Measurements from ENCODE around the gene SLC35G2.
A peak's percentile ranks its signal among the peaks of the same experiment; 100 is the strongest.
"Not testable (repeated sequence)": the region's sequence is repeated elsewhere in the genome, so short reads cannot be mapped to it uniquely, and the experiment has no call there.

Gene SLC35G2

DNA sequence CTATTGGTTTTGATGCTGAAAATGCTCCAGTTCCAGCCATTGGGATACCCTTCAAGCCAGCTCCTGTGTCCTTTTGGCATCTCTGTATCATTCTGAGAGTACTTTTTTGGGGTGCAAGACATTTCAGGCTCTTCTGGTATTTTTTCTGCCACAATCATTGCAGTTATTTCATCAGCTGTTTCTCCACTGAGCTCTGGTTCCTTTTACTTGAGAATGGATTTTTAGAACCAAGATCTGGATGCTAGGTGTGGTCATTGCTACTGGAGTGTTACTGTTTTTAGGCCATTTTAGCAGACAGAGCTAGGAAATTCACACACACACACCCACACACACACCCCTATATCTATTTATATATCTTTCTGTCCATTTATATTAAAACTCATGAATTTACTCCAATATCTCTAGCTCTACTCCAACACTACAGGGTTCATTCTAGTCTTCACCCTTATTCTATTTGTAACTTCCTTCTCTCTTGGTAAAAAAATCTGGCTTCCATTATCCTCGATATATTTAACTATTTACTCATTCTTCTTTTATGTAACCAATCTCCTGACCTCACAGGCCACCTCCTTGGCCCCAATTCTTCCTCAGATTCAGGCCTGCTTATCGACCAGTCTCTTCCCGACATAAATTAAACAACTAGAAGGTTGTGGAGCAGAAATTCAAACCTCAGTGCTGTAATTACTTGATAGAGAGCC lies 17.0 kb downstream of the SLC35G2 start:
- no peak for DNase-seq

GRCh38 chr3:136836511-136837156 lies 17.7 kb downstream of the SLC35G2 start:
- no peak for DNase-seq

DNA sequence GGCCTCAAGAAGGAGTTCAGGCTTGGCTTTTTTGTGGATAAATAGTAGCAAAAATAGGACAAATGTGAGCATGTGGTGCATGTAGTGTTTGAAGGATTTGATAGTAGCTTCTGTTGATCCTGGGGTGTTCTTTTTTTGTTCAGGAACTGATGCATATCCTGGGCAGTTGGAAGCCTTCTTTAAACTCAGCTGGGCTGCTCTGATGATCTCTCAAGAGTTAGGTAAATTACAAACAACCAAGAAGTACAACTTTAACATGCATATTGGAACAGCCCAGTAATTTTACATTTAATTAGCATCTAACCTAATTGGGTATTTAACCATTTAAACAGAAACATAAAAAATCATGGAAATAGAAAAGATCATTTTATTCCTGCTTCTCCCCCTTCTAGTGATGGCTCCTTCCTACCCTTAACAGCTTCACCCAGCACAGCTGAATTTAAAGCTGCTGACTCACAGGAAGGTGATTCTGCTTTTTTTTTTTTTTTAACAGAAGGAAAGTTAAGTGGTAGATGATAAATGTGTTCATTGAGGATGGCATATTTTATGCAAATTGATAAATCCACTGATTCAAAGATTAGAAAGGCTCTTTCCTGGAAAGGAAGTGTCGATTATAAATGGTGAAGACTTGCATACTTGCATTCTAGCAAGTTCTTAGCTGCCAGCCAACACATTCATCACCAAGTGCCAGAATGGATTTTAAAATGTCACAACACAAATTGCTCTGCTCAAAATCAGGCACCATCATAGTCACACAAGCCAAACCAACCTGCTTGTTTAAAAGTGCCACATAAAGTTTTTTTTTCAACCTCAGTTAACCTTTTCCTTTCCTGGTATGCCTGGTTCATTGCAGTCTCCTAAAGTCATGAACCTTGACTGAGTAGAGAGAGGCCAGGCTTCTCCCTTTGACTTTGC lies 20.0 kb downstream of the SLC35G2 start:
- no peak for DNase-seq

GRCh38 chr3:136839556-136839931 lies 20.6 kb downstream of the SLC35G2 start:
- DNase-seq = no peak

DNA sequence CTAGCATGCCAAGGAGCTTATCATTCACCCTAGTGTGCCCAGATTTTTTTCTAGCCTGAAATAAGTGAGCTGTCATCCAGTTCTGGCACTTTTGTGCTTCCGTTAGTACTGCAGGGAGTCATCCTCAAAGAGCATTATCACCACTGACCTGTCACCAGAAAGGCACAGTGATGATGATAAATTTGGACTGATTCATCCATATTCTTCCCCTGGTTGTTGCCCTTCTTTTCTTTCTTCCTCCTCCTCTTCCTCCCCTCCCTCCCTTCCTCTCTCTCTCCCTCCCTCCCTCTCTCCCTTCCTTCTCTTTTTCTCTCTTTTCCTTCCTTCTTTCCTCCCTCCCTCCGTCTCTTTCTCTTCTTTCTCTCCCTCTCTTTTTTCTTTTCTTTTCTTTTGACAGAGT lies 21.3 kb downstream of the SLC35G2 start:
- DNase-seq = no peak

DNA sequence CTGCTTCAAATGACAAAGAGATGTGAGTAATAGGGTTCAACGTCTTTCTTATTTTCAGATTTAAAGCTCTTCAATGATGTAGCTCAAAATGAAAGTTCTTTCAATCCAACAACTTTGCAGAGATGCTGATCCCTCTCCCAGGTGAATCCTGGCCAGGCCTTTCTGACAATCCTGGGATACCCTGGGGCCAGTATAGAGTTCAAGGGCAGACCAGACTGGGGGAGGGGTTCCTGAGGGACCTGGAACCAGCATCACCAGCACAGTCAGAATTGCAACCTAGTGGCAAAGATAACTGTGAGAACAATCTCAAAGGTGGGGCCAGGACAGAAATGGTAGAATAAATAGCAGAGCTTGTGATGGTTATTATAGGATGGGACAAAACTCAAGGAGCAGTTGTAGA lies 23.4 kb downstream of the SLC35G2 start:
- no peak for DNase-seq

GRCh38 chr3:136844724-136845123 lies 25.8 kb downstream of the SLC35G2 start:
- no peak for DNase-seq

GRCh38 chr3:136852180-136852579 lies 33.3 kb downstream of the SLC35G2 start:
- no peak for DNase-seq

DNA sequence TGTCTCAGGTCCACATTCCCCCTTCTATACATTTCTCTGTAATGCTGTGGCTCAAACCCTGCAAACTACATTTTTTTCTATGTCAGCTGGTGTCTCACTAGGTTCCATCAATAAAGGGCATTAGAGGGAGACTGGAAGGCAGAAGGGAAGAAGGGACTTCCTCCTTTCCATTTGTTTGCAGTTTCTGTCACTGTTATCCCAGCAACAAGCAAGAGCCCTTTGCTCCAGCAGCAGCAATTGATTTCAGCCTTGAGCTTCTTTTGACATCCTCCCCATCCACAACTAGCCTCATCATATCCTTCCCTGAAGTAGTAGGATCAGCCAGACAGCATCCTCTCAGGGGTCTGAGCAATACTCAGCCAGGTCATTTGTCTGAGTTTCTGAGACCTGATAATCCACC lies 37.7 kb downstream of the SLC35G2 start:
- DNase-seq = no peak

- DNase-seq = no peak
Measured at GRCh38 chr3:136858381-136858780, 39.5 kb downstream of the SLC35G2 start.

GRCh38 chr3:136860541-136860940 lies 41.6 kb downstream of the SLC35G2 start:
- no peak for DNase-seq

DNA sequence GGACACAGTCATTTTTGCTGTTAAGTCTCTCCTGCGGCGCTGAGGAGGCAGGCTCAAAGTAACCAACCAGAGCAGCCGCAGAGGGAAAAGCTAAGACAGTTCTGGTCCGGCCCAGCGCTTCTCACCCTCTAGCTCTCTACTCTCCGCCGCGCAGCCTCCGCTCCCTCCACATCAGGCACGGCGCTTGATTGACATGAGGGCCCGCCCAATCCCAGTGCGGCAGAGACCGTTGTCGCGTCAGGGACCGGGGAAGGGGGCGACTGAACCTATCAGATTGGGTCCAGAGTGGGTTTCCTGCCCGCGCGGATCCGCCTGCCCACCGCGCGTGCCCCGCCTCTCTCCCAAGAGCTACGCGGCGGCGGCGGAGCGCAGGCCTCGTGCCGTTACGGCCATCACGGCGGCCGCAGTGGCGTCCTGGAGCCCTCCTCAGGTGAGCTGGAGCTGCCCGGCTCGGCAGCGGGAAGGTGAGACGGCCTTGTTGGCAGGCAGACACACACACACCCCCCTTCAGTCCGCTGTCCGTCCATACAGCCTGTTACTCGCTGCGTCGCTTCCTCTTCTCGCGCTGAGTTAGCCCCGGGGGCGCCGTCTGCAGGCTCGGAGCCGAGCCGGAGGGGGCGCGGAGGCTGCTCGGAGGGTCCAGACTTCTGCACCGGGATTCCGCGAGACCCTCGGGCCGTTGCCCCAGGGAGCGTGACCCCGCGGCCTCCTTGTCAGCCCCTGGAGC lies 43.1 kb downstream of the SLC35G2 start, which contains the start of gene NCK1:
Gene NCK1, plus strand, starts transcription at position 319 of the 727 bp plus-strand sequence. CDS start 65,794 bp downstream, outside the sequence.
- peak; percentile 75 for DNase-seq

- DNase-seq = no peak
Measured at GRCh38 chr3:136862617-136863322, 43.8 kb downstream of the SLC35G2 start.

DNA sequence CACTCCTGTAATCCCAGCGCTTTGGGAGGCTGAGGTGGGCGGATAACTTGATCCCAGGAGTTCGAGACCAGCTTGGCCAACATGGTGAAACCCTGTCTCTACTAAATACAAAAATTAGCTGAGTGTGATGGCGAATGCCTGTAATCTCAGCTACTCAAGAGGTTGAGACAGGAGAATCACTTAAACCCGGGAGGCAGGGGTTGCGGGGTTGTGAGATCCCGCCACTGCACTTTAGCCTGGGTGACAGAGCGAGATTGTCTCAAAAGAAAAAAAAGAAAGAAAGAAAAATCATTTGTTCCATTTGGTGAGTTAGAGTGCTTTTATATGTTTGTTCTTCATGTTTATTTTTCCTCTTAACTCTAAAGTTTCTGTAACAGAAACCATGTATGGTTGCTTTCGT lies 50.4 kb downstream of the SLC35G2 start:
- no peak for DNase-seq

- not testable (repeated sequence) for DNase-seq
Measured at GRCh38 chr3:136872258-136872657, 53.3 kb downstream of the SLC35G2 start.

DNA sequence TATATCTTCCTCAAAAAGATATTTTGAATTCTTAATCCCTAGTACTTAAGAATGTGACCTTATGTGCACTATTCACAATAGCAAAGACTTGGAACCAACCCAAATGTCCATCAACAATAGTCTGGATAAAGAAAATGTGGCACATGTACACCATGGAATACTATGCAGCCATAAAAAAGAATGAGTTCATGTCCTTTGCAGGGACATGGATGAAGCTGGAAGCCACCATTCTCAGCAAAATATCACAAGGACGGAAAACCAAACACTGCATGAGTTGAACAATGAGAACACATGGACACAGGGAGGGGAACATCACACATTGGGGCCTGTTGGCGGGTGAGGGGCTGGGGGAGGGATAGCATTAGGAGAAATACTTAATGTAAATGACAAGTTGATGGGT lies 60.6 kb downstream of the SLC35G2 start:
- not testable (repeated sequence) for DNase-seq

DNA sequence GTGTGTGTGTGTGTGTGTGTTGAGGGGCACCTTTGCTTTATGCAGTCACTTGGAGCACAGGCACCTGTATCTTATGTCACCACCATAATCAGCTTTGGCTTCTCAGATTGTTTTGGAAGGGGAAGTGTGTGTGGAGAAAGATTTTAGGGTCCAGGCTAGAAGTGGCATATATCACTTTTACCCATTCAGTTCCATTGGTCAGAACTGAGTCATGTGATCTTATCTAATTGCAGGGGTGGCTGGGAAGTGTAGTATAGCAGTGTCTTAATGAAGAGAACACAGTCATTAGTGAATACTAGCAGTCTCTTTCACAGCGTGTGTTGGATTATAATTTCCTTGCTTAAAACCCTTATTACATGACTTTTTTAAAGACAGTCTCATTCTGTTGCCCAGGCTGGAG lies 63.6 kb downstream of the SLC35G2 start:
- DNase-seq = no peak

DNA sequence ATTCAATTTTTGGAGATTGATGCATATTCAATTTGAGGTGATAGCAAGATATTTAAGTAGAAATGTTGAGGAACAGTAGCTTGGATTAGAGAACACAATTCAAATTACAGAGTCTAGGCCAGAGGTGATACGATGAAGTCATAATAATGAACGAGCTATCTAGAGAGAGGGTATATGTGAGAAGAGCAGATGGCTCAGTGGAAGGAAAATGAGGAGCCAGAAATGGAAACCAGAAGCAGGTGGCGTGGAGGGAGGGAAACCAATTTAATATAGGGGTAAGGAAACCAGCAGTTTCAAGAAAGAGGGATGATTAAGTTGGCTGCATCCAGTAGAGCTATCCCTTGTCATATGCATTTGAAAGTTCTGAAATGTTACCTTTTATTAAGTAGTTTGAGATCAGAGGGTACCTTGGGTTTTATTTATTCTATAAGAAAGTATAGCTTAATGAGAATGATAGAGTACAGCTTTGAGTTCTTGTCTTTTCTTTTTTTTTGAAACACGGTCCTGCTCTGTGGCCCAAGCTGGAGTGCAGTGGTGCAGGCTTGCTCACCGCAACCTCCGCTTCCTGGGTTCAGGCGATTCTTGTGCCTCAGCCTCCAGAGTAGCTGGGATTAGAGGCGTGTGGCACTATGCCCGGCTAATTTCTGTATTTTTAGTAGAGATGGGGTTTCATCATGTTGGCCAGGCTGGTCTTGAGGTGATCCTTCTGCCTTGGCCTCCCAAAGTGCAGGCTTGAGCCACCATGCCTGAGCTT lies 65.2 kb downstream of the SLC35G2 start:
- DNase-seq = no peak

GRCh38 chr3:136885357-136886213 lies 66.7 kb downstream of the SLC35G2 start:
- DNase-seq = no peak

DNA sequence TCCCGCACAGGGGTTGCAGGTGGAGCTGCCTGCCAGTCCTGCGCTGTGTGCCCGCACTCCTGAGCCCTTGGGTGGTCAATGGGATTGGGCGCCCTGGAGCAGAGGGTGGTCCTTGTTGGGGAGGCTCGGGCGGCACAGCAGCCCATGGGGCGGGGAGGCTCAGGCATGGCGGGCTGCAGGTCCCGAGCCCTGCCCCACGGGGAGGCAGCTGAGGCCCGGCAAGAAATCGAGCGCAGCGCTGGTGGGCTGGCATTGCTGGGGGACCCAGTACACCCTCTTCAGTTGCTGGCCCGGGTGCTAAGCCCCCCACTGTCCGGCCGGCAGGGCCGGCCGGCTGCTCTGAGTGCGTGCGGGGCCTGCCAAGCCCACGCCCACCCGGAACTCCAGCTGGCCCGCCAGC lies 71.0 kb downstream of the SLC35G2 start:
- DNase-seq = no peak

Measured in cortex of kidney (tissue), 1 donor.